OCI-LY7 (cell line): ENCODE data around the gene C19orf81.
"Not testable (repeated sequence)": the region's sequence is repeated elsewhere in the genome, so short reads cannot be mapped to it uniquely, and the experiment has no call there.

Experiments used
- EZH2phosphoT487 ChIP-seq: fragments of 200-600 bp; sonication (generic); IDR thresholded peaks from 2 replicates; pipeline ENCODE4 v1.6.1; 2018; ENCODE audit warnings: low read depth, borderline replicate concordance, mild to moderate bottlenecking, mixed run types, antibody characterized with exemption, low read length, moderate library complexity, mixed read lengths
- TF ChIP-seq, protein P1 (sequence below): fragments of 200-600 bp; sonication (generic); conservative IDR thresholded peaks from 2 replicates; pipeline ENCODE4 v1.5.1; 2014; ENCODE audit warnings: mild to moderate bottlenecking, antibody characterized with exemption, low read length, moderate library complexity, mixed read lengths

GRCh38 chr19:50604264-50605073 is 44.8 kb upstream of the C19orf81 start:
- TF ChIP-seq, protein P1, sequence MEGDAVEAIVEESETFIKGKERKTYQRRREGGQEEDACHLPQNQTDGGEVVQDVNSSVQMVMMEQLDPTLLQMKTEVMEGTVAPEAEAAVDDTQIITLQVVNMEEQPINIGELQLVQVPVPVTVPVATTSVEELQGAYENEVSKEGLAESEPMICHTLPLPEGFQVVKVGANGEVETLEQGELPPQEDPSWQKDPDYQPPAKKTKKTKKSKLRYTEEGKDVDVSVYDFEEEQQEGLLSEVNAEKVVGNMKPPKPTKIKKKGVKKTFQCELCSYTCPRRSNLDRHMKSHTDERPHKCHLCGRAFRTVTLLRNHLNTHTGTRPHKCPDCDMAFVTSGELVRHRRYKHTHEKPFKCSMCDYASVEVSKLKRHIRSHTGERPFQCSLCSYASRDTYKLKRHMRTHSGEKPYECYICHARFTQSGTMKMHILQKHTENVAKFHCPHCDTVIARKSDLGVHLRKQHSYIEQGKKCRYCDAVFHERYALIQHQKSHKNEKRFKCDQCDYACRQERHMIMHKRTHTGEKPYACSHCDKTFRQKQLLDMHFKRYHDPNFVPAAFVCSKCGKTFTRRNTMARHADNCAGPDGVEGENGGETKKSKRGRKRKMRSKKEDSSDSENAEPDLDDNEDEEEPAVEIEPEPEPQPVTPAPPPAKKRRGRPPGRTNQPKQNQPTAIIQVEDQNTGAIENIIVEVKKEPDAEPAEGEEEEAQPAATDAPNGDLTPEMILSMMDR = peak; percentile 48
- TF ChIP-seq EZH2phosphoT487 = not testable (repeated sequence)
